NCI-H446 (cell line): ENCODE results near the gene TCF7L1.
"Not testable (repeated sequence)": the region's sequence is repeated elsewhere in the genome, so short reads cannot be mapped to it uniquely, and the experiment has no call there.

ENCODE experiments used
- DNase-seq, 2 experiments: peaks; one replicate each; lab custom pipeline; 2025; lab: John Stamatoyannopoulos, UW

TCF7L1 gene

GRCh38 chr2:85184990-85185389 lies 51.8 kb downstream of the TCF7L1 start:
- no peak for DNase-seq

- DNase-seq: no peak
These were observed 52.3 kb downstream of the TCF7L1 start for GRCh38 chr2:85185431-85185940.

GRCh38 chr2:85187069-85187468 lies 53.9 kb downstream of the TCF7L1 start:
- no peak for DNase-seq

- DNase-seq: no peak
These were observed 55.7 kb downstream of the TCF7L1 start for GRCh38 chr2:85188852-85189251.

- DNase-seq: no peak
These were observed 56.5 kb downstream of the TCF7L1 start for GRCh38 chr2:85189606-85190270.

GRCh38 chr2:85191157-85191556 lies 58.0 kb downstream of the TCF7L1 start:
- DNase-seq: no peak

GRCh38 chr2:85194780-85195480 lies 61.7 kb downstream of the TCF7L1 start:
- no peak for DNase-seq

GRCh38 chr2:85195956-85196355 lies 62.8 kb downstream of the TCF7L1 start:
- DNase-seq: no peak

GRCh38 chr2:85199698-85200097 lies 66.5 kb downstream of the TCF7L1 start:
- no peak for DNase-seq

- no peak for DNase-seq
These were observed 76.7 kb downstream of the TCF7L1 start for GRCh38 chr2:85209887-85210286.

- DNase-seq: no peak
These were observed 77.3 kb downstream of the TCF7L1 start for GRCh38 chr2:85210511-85210910.

GRCh38 chr2:85211606-85212005 lies 78.4 kb downstream of the TCF7L1 start:
- not testable (repeated sequence) for DNase-seq

- DNase-seq: no peak
These were observed 79.6 kb downstream of the TCF7L1 start for GRCh38 chr2:85212841-85213240.

- DNase-seq: no peak
These were observed 80.2 kb downstream of the TCF7L1 start for GRCh38 chr2:85213404-85213803.

GRCh38 chr2:85213901-85214512 lies 80.8 kb downstream of the TCF7L1 start:
- DNase-seq: no peak

- no peak for DNase-seq
These were observed 81.9 kb downstream of the TCF7L1 start for GRCh38 chr2:85215081-85215447.

GRCh38 chr2:85215448-85216401 lies 82.5 kb downstream of the TCF7L1 start:
- DNase-seq: no peak

- DNase-seq: no peak
These were observed 83.7 kb downstream of the TCF7L1 start for GRCh38 chr2:85216927-85217326.

- no peak for DNase-seq
These were observed 88.0 kb downstream of the TCF7L1 start for GRCh38 chr2:85221067-85221691.

- no peak for DNase-seq
These were observed 89.6 kb downstream of the TCF7L1 start for GRCh38 chr2:85222792-85223191.

- DNase-seq: no peak
These were observed 93.6 kb downstream of the TCF7L1 start for GRCh38 chr2:85226783-85227182.
